HG03432 (cell line): ENCODE results near the gene RNF11.

Source experiments
- ATAC-seq: cut with Tn5 transposase; IDR thresholded peaks from one replicate; pipeline ENCODE4 v1.9.1; 2021; ENCODE audit warnings: mild to moderate bottlenecking, moderate library complexity; ENCODE audit not compliant: unreplicated experiment

RNF11 gene

GRCh38 chr1:51294566-51295184 is 58.6 kb downstream of the RNF11 start:
- ATAC-seq: no peak

- ATAC-seq: no peak
Measured at GRCh38 chr1:51295926-51296325, 59.9 kb downstream of the RNF11 start.

GRCh38 chr1:51296383-51297357 is 60.6 kb downstream of the RNF11 start:
- peak; percentile 76 for ATAC-seq

GRCh38 chr1:51297401-51298321 is 61.6 kb downstream of the RNF11 start:
- no peak for ATAC-seq

GRCh38 chr1:51298322-51298705 is 62.2 kb downstream of the RNF11 start:
- no peak for ATAC-seq

- no peak for ATAC-seq
Measured at GRCh38 chr1:51299185-51299885, 63.3 kb downstream of the RNF11 start.

- ATAC-seq: no peak
Measured at GRCh38 chr1:51299981-51300670, 64.1 kb downstream of the RNF11 start.

GRCh38 chr1:51301152-51301843 is 65.2 kb downstream of the RNF11 start:
- peak; percentile 19 for ATAC-seq

- ATAC-seq: peak; percentile 17
Measured at GRCh38 chr1:51301844-51302162, 65.7 kb downstream of the RNF11 start.

- no peak for ATAC-seq
Measured at GRCh38 chr1:51302270-51302669, 66.2 kb downstream of the RNF11 start.

- ATAC-seq: no peak
Measured at GRCh38 chr1:51302746-51303145, 66.7 kb downstream of the RNF11 start.

- ATAC-seq: no peak
Measured at GRCh38 chr1:51303315-51303714, 67.2 kb downstream of the RNF11 start.

- ATAC-seq: peak; percentile 37
Measured at GRCh38 chr1:51303751-51304251, 67.7 kb downstream of the RNF11 start.

GRCh38 chr1:51304360-51304759 is 68.3 kb downstream of the RNF11 start:
- no peak for ATAC-seq

- peak; percentile 40 for ATAC-seq
Measured at GRCh38 chr1:51305371-51305823, 69.3 kb downstream of the RNF11 start.

- ATAC-seq: no peak
Measured at GRCh38 chr1:51306950-51307349, 70.9 kb downstream of the RNF11 start.

- ATAC-seq: no peak
Measured at GRCh38 chr1:51308636-51309035, 72.6 kb downstream of the RNF11 start.

GRCh38 chr1:51309291-51309690 is 73.2 kb downstream of the RNF11 start:
- ATAC-seq: no peak
